GM21723 (cell line): ENCODE results near the gene MS4A10.
A peak's percentile ranks its signal among the peaks of the same experiment; 100 is the strongest.
"Not testable (repeated sequence)": the region's sequence is repeated elsewhere in the genome, so short reads cannot be mapped to it uniquely, and the experiment has no call there.

Experiments
- ATAC-seq: cut with Tn5 transposase; IDR thresholded peaks from one replicate; pipeline ENCODE4 v1.9.1; 2021; ENCODE audit warnings: mild to moderate bottlenecking, moderate library complexity; ENCODE audit not compliant: unreplicated experiment

MS4A10 gene

DNA sequence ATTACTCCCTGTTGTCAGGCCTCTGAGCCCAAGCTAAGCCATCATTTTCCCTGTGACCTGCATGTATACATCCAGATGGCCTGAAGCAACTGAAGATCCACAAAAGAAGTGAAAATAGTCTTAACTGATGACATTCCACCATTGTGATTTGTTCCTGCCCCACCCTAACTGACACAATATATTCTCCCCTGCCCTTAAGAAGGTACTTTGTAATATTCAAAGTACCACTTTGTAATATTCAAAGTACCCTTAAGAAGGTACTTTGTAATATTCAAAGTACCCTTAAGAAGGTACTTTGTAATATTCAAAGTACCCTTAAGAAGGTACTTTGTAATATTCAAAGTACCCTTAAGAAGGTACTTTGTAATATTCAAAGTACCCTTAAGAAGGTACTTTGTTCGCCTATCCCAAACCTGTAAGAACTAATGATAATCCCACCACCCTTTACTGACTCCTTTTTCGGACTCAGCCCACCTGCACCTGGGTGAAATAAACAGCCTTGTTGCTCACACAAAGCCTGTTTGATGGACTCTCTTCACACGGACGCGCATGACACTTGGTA lies 38.7 kb downstream of the MS4A10 start:
- ATAC-seq = not testable (repeated sequence)

DNA sequence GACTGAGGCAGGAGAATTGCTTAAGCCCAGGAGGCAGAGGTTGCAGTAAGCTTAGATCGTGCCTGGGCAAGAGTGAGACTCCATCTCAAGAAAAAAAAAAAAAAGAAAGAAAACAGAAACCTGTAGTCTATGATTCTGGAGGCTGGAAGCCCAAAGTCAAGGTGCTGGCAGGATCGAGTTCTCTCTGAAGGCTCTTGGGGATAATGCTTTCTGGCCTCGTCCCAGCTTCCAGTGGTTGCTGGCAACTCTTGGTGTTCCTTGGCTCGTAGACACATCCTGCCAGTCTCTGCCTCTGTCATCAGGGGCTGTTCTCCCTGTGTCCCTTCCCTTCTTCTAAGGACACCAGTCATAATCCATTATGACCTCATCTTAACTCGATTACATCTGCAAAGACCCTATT lies 40.0 kb downstream of the MS4A10 start:
- ATAC-seq = no peak

- no peak for ATAC-seq
Measured at GRCh38 chr11:60825790-60826189, 40.7 kb downstream of the MS4A10 start.

DNA sequence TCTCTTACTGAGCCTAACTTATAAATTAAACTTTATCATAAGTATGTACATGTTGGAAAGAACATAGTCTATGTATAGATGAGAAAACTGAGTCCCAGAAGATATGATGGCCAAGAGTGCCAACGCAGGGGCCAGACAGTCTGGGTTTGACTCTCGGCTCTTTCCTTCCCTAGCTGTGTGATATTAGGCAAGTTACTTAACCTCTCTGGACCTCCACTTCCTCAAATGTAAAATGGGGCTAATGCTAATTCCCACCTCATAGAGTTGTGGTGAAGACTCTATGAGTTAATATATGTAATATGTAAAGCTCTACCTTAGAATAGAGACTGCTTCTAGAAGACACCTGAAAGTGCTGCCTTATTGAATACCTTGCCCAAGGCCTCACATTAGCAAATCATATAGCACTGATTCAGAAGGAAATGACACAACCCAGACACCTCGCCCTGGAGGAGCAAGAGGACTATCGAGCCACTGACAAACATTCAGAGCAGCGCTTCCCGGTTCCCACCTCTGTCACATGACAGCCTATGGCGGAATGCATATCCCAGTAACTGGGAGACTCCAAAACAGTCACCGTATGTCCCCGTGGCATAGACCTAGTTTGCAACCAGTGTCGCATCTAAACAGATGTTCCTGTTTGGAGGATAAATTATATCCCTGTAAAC lies 45.5 kb downstream of the MS4A10 start:
- no peak for ATAC-seq

DNA sequence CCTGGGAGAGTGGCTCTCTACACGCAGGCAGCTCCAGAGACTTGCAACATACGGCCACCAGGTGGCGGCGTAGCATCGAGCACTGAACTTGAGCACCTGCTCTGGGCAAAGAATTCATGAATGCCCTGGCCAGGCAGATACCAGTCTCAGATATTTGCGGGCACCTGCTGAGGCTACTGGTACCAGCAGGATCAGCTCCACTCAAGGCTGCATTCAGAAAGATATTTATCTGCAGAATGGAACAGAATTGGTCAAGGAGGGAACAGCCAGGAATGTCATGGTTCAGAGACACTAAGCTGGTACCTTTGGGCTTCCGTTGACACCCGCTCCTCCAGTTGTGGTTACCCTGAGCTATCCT lies 46.0 kb downstream of the MS4A10 start:
- no peak for ATAC-seq

DNA sequence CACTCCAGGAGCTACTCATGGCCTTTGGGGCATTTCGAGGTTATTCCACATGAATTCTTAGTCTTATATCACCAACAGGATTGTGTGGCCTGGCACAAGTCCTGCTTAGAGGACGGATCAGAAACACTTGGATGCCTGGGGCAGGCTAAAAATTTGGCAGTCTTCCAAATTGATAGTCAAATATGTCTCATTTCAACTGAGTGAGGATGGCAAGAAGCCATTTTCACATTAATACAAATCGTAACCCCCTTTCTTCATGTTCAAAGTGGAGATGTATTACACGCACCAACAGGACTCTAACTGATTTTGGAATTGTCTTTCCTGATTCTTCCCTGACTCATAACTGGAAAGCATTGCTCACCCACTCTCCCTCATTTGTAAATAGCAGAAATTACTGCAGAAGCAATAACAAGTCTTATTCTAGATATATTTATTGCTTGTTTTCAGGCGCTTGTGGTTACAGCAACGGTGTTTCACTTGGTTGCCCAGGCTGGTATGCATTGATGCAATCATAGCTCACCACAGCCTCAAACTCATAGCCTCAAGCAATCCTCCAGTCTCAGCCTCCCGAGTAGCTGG lies 46.5 kb downstream of the MS4A10 start:
- ATAC-seq = no peak

DNA sequence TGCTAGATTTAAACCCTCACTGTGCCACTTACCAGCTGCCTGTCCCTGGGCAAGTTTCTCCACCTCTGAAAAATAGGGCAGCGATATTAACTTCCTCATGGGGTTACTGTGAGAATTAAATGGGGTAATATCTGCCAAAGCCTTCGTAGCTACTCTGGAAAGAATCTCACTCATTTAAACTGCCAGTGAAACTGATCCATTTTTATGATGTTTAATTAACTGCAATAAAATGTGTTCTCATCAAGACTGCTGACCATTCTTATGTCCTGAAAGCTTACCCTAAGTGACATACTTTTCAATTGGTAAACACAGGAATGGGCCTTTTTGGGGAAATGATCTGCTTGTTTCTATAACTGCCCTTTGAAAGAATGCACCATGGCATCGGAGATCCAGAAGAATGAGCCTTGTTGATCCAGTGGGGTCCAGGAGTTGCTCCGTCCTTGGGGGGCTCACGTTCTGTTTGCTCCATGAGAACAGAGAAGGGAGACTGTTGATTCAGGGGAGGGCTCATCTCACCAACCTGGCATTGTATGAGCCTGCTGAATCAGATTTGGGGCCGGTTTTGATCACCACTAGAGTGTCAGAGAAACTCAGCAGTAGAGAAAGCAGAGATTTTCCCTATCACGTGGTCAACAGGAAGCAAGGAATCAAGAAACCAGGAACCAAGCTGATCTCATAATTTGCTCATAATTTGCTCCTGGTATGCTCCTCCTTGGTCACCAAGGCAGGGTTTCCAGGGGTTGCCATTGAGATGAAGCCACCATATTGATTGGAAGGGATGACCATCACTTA lies 49.8 kb downstream of the MS4A10 start:
- no peak for ATAC-seq

- ATAC-seq = no peak
Measured at GRCh38 chr11:60835534-60835846, 50.4 kb downstream of the MS4A10 start.

GRCh38 chr11:60836866-60837515 lies 51.9 kb downstream of the MS4A10 start:
- no peak for ATAC-seq

- no peak for ATAC-seq
Measured at GRCh38 chr11:60838132-60838531, 53.0 kb downstream of the MS4A10 start.

DNA sequence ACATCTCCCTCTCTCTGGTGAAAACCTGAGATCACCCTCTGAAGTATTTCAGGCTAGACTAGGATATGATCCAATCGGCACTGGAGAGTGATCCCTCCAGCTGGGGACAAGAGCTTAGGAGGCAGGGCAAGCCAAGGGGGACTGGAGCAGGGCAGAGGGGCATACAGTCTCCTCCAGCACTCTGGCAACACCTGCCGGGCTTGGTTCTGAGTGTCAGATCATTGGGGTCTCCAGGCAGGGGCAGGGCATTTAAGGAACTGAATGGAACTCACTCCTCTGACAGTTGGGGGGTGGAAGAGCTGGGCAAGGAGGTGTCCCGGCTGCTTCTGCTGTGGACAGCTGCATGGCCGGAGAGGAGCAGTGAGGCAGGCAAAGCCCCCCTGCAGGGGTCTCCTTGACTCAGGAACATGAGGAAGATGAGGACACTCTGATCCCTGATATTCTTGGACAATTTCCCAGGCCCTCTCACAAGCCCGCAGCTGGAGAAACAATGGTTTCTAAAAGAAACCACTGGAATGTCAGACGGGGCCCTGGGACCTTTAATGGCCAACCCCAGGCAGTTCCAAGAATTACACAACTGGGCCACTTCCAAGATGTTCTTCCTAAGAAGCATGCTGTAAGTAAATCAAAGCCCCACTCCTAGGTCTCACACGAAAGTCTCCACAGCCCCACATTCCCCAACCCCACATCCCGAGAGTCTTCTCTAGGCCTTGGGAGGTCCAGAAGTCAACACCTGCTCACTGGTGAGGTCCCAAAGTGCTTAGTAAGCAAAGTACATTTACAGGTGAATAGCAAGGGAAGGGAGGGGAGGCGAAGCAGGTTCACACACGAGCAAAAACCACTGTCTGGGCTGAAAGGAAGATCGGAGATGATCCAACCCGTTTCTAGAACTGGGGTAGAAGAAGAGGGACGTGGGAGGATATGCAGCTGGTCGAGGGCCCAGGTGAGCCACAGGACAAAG lies 55.6 kb downstream of the MS4A10 start:
- ATAC-seq = no peak

DNA sequence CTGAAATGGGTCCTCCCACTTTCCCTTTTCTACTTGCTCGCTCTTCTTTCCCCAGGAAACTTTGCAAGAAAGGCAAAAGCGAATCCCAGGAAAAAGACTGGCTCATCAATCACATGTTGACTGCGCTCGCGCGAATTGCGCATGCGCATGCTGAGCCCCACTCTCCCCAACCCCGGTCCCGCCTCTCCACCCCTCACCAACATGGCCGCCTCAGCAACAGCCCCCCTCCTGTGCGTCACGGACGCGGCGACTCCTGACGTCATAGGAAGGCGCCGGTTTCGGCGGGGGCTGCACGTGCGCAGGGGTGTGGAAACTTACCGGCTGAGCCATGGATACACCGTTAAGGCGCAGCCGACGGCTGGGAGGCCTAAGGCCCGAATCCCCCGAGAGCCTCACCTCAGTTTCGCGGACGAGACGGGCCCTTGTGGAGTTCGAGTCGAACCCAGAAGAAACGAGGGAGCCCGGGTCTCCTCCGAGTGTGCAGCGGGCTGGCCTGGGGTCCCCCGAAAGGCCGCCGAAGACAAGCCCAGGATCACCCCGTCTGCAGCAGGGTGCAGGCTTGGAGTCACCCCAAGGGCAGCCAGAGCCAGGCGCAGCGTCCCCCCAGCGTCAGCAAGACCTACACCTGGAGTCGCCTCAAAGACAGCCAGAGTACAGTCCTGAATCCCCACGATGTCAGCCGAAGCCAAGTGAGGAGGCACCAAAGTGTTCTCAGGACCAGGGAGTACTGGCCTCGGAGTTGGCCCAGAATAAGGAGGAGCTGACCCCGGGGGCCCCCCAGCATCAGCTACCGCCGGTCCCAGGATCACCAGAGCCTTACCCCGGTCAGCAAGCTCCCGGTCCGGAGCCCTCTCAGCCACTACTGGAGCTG lies 56.9 kb downstream of the MS4A10 start, which contains the start of gene CCDC86:
Gene CCDC86, plus strand, starts transcription at position 317 of the 871 bp plus-strand sequence. Its CDS starts 12 bp downstream, at position 329.
- peak; percentile 79 for ATAC-seq

DNA sequence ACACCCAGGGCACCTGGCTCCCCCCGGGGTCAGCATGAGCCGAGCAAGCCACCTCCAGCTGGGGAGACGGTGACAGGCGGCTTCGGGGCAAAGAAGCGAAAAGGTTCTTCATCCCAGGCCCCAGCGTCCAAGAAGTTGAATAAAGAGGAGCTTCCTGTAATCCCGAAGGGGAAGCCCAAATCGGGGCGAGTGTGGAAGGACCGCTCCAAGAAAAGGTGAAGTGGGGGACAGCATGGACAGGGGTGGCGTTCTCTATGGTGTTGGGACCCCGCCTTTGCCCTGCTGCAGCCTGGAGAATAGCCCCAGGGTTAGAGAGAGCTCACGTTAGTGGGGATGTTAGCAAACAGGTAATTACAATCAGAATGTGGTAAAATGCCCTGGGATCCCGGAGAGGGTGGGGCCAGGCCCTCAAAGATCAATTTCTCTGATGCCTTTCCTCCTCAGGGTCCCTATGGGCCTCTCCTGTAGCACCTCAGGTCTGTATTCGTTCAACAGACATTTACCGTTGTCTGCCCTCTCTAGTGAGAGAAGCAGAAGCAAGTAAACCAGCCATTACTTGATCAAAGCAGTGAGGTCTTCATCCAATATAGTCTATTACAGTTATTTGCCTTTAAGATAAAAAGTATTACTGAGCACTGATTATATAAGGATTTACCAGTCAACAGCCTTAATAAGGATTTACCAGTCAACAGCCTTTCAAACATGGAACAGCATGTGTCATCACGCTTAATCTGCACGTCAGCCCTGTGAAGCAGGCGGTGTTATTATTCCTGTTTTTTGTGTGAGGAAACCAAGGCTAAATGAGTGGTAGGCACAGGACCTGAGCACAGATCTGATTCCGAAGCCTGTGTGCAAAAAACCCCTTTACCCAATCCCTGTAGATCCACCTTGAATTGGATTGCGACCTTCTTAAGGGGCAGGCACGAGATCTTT lies 57.8 kb downstream of the MS4A10 start:
- no peak for ATAC-seq

DNA sequence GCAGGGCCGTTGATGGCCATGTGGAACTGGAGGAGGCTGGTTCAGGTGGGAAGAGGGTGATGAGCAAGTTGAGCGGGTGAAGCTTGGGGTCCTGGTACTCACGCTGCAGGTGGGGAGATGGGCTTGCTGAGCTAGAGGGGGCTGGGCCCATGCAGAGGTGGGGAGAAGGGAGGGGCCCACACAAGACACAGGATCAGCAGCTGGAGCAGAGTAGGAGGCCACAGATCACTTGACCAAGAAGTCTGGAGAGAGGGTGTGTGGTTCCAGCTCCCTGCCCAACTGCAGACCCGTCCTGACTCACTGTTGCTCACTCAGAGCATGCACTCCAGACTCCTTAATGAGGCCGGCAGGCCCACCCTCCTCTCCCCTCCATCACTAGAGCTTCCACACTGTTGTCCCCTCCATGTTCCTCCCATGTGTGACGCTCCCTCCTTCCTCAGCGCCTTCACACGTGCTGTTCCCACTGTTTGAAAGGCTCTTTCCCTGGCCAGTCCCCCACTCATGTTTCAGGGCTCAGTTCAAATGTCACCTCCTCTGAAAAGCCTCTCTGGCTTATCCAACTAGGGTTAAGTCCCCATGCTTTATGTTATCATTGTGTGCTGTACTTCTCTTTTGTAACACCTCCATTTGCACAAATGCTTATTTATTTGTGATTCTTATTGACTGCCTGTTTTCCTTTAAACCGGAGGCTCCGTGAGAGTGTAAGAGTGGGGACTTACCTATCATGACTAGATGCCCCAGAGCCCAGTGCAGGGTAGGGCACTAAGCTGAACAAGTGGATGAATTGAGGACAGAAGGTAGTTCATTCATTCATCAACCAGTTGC lies 59.1 kb downstream of the MS4A10 start:
- no peak for ATAC-seq

- no peak for ATAC-seq
Measured at GRCh38 chr11:60844870-60845221, 59.7 kb downstream of the MS4A10 start.

GRCh38 chr11:60845338-60845737 lies 60.2 kb downstream of the MS4A10 start:
- ATAC-seq = no peak

GRCh38 chr11:60847281-60847680 lies 62.1 kb downstream of the MS4A10 start:
- no peak for ATAC-seq
